K562 (cell line): ENCODE results near the gene BANK1. TPM values are rescaled to one million over a fixed set of nuclear protein-coding genes. Genes with fewer than 3 reads are reported as not detected.

Experiments
- ATAC-seq: fragments of 200-7000 bp; cut with Tn5 transposase; 3 replicates; pipeline ENCODE4 v1.9.1; 2020; ENCODE audit warnings: moderate library complexity
- BruUV-seq: library from RNA; stranded (reverse); fragments of 400-500 nt; replicated peaks from 2 replicates; lab custom pipeline; 2021; lab: Mats Ljungman, UMichigan
- CTCF ChIA-PET: fragments of 300-600 bp; formaldehyde crosslinking; extraction: SDS; loops from one replicate; lab custom pipeline; 2021; ENCODE audit warnings: low intra/inter-chr PET ratio; lab: Yijun Ruan, JAX
- POLR2A ChIA-PET: fragments of 300-600, 350-650 bp; sonication (Branson Sonifier 250); formaldehyde crosslinking; extraction: SDS; loops from one replicate; lab custom pipeline; 2021; ENCODE audit warnings: antibody characterized with exemption, inconsistent platforms; lab: Yijun Ruan, JAX
- DNase-seq, 4 experiments: peaks; one replicate each; pipeline versions ENCODE4 v3.0.0 to v3.0.0-alpha.2; 2011 to 2018; ENCODE audit warnings: low spot score in 3 of 4, mixed read lengths in 3 of 4; ENCODE audit errors: extremely low read depth in 1 of 4
- FAIRE-seq: peaks from 2 replicates; lab custom pipeline; 2011; peaks lifted over from hg19 to GRCh38; lab: Jason Lieb, UNC
- H2AFZ ChIP-seq: 2 replicates; pipeline ENCODE4 v1.6.0; 2011; ENCODE audit warnings: low read depth, low read length, control low read depth, inconsistent platforms
- H3K27ac ChIP-seq: fragments of 200-600 bp; 3 replicates; pipeline ENCODE4 v1.8.0; 2011; ENCODE audit warnings: low read depth, mild to moderate bottlenecking, control low read depth, inconsistent platforms, low read length, moderate library complexity, mixed read lengths; ENCODE audit errors: extremely low read depth
- H3K27me3 ChIP-seq, 2 experiments: fragments of 300-600 bp in 1 of 2; 2 replicates in 1 of 2; 3 replicates in 1 of 2; pipeline versions ENCODE4 v1.6.0 to v1.8.0; 2011; ENCODE audit warnings: inconsistent platforms in 2 of 2, low read length in 2 of 2, mild to moderate bottlenecking in 1 of 2, mixed read lengths in 1 of 2, moderate library complexity in 1 of 2; ENCODE audit not compliant: control insufficient read depth in 2 of 2, insufficient read depth in 2 of 2
- H3K36me3 ChIP-seq: fragments of 300-600 bp; 3 replicates; pipeline ENCODE4 v1.8.0; 2011; ENCODE audit warnings: mild to moderate bottlenecking, low read length, inconsistent platforms; ENCODE audit not compliant: control insufficient read depth, insufficient read depth
- H3K4me1 ChIP-seq, 2 experiments: fragments of 200-600 bp in 1 of 2; replicated peaks in 1 of 2; 2 replicates in 1 of 2; 3 replicates in 1 of 2; pipeline versions ENCODE4 v1.5.1 to v1.8.0; 2011; ENCODE audit warnings: inconsistent platforms in 2 of 2, low read length in 2 of 2, mild to moderate bottlenecking in 1 of 2, mixed read lengths in 1 of 2, moderate library complexity in 1 of 2; ENCODE audit not compliant: control insufficient read depth in 2 of 2, insufficient read depth in 2 of 2
- H3K4me2 ChIP-seq: 2 replicates; pipeline ENCODE4 v1.6.1; 2011; ENCODE audit warnings: low read length, control low read depth, inconsistent platforms, mixed read lengths; ENCODE audit not compliant: insufficient read depth
- H3K4me3 ChIP-seq: fragments of 200-600 bp; sonication (generic), shearing (Covaris generic); 2 replicates; pipeline ENCODE4 v1.5.1; 2016; ENCODE audit warnings: control low read depth, inconsistent platforms
- H3K79me2 ChIP-seq: fragments of 200-600 bp; 3 replicates; pipeline ENCODE4 v1.8.0; 2011; ENCODE audit warnings: low read length, inconsistent platforms; ENCODE audit not compliant: control insufficient read depth, insufficient read depth
- H3K9ac ChIP-seq, 2 experiments: 2 replicates each; pipeline versions ENCODE4 v1.6.0 to v1.6.1; 2011; ENCODE audit warnings: low read depth in 2 of 2, low read length in 2 of 2, control low read depth in 1 of 2, inconsistent platforms in 1 of 2, mild to moderate bottlenecking in 1 of 2, mixed read lengths in 1 of 2; ENCODE audit not compliant: insufficient read depth in 1 of 2
- H3K9me1 ChIP-seq: one replicate; pipeline ENCODE4 v1.6.0; 2011; ENCODE audit warnings: inconsistent platforms, mild to moderate bottlenecking, low read length, moderate library complexity; ENCODE audit not compliant: control insufficient read depth, insufficient read depth
- H3K9me3 ChIP-seq: replicated peaks from 2 replicates; pipeline ENCODE4 v1.5.1; 2011; ENCODE audit warnings: low read depth, low read length, inconsistent platforms; ENCODE audit not compliant: control insufficient read depth, insufficient read depth
- H4K20me1 ChIP-seq: replicated peaks from 2 replicates; pipeline ENCODE4 v1.6.1; 2011; ENCODE audit warnings: low read length, inconsistent platforms, mixed read lengths; ENCODE audit not compliant: control insufficient read depth, insufficient read depth
- DACH1 ChIP-seq: fragments of 450-650 bp; IDR thresholded peaks from 2 replicates; pipeline ENCODE4 v1.6.1; 2018; ENCODE audit not compliant: partially characterized antibody
- HMGN3 ChIP-seq: IDR thresholded peaks from 2 replicates; pipeline ENCODE4 v1.6.1; 2011; ENCODE audit warnings: borderline replicate concordance, low read depth, mild to moderate bottlenecking, mixed read lengths, low read length; ENCODE audit not compliant: insufficient read length; ENCODE audit errors: extremely low read depth
- JUNB ChIP-seq: fragments of 450-650 bp; formaldehyde crosslinking; conservative IDR thresholded peaks from 2 replicates; pipeline ENCODE4 v1.4.0; 2020; ENCODE audit warnings: mild to moderate bottlenecking
- KDM4B ChIP-seq, 2 experiments: fragments of 450-650 bp in 1 of 2; sonication (generic) in 1 of 2; IDR thresholded peaks; 2 replicates each; pipeline ENCODE4 v1.6.1; 2016 to 2017; ENCODE audit warnings: borderline replicate concordance in 2 of 2, antibody characterized with exemption in 1 of 2, low read depth in 1 of 2, mild to moderate bottlenecking in 1 of 2
- WGBS: fragments of 100-300 bp; shearing (Covaris generic); methylation state at CpG from one replicate; pipeline ENCODE4 v1.1.6; 2016; ENCODE audit warnings: low coverage, mixed read lengths; ENCODE audit not compliant: insufficient coverage; ENCODE audit errors: missing lambda C conversion rate; 5-methylcytosine and 5-hydroxymethylcytosine counted together
- in situ Hi-C: fragments of 300-500 bp; cut with MboI; formaldehyde crosslinking; loops from 4 replicates; pipeline ENCODE4 v1.15.0; 2018; ENCODE audit warnings: inconsistent platforms, mixed read lengths
- intact Hi-C: fragments of 100-400 bp; cut with micrococcal nuclease; formaldehyde crosslinking; loops from 2 replicates; pipeline ENCODE4 v1.14.2; 2022
- polyA plus RNA-seq, 8 experiments: library from polyadenylated mRNA; depleted of rRNA in 4 of 8; stranded (reverse) in 5 of 8; unstranded in 3 of 8; fragments of >200 nt; fragmentation: Nextera tagmentation in 2 of 8; fragmentation: Illumina TruSeq in 1 of 8; extraction: Ambion mirVana in 2 of 8; extraction: Trizol in 1 of 8; gene quantifications; 2 replicates each; pipeline versions ENCODE4 v1.2.1 to v1.2.3, GENCODE V29; 2011 to 2014; ENCODE audit warnings: inconsistent platforms in 1 of 8, missing spikeins in 1 of 8
- total RNA-seq, 7 experiments: library from RNA; depleted of rRNA in 6 of 7; stranded (reverse); fragments of >200 nt in 6 of 7; fragmentation: Illumina TruSeq in 2 of 7; extraction: Trizol in 2 of 7; gene quantifications; 2 replicates each; pipeline versions ENCODE4 v1.2.1 to v1.2.3, GENCODE V29; 2011 to 2021; ENCODE audit warnings: low replicate concordance in 1 of 7
- TF ChIP-seq, protein P1 (sequence below), 2 experiments: fragments of 450-650 bp; IDR thresholded peaks; 2 replicates each; pipeline ENCODE4 v1.6.1; 2016; ENCODE audit warnings: mild to moderate bottlenecking in 2 of 2, borderline replicate concordance in 1 of 2, low read depth in 1 of 2, moderate library complexity in 1 of 2
- TF ChIP-seq, protein P2 (sequence below): sonication (generic); formaldehyde crosslinking; IDR thresholded peaks from 2 replicates; pipeline ENCODE4 v1.8.0; 2022; ENCODE audit warnings: mild to moderate bottlenecking, missing genetic modification reagents, borderline replicate concordance

The BANK1 gene
- total and polyA plus RNA-seq, 9 of the 15 experiments (the other 6 are each of a cell fraction or from before 2014, with no cell fraction given): not detected

DNA sequence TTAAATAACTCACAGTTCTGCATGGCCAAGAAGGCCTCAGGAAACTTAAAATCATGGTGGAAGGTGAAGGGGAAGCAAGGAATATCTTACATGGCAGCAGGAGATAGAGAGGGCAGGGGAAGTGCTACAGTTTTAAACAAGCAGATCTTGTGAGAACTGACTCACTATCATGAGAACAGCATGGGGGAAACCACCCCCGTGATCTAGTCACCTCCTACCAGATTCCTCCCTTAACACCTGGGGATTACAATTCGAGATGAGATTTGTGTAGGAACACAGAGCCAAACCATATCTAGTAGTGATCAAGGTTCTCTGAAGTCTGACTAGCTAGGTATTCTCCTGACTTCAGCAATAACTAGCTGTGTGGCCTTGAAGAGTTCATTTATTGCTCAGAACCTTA, 56.0 kb downstream of the BANK1 start:
- H3K79me2 ChIP-seq: no peaks in the 10 kb centered on the region
- H2AFZ ChIP-seq: no peak overlapping the region
- H3K9me3 ChIP-seq: no peaks in the 10 kb centered on the region; the same call in 1 of the 2 replicates
- H3K9ac ChIP-seq: no peak overlapping the region
- no peak overlapping the region for H3K4me3 ChIP-seq
- H3K27ac ChIP-seq: no peak overlapping the region
- H3K9me1 ChIP-seq: no peaks in the 10 kb centered on the region
- 0% methylated on average over 2 of the region's 2 CpGs for WGBS
- FAIRE-seq: no peak
- H3K4me2 ChIP-seq: no peak overlapping the region
- ChIA-PET CTCF (no interaction called here), POLR2A (no interaction called here)
- intact Hi-C loops (no loop called here), in situ Hi-C loops (no loop called here)
- ATAC-seq: no peak
- no peaks in the 10 kb centered on the region for H3K4me1 ChIP-seq
- H3K27me3 ChIP-seq: no peaks in the 10 kb centered on the region
- TF ChIP-seq JUNB (CRISPR knock-in tag): no peak
- TF ChIP-seq, protein P1, sequence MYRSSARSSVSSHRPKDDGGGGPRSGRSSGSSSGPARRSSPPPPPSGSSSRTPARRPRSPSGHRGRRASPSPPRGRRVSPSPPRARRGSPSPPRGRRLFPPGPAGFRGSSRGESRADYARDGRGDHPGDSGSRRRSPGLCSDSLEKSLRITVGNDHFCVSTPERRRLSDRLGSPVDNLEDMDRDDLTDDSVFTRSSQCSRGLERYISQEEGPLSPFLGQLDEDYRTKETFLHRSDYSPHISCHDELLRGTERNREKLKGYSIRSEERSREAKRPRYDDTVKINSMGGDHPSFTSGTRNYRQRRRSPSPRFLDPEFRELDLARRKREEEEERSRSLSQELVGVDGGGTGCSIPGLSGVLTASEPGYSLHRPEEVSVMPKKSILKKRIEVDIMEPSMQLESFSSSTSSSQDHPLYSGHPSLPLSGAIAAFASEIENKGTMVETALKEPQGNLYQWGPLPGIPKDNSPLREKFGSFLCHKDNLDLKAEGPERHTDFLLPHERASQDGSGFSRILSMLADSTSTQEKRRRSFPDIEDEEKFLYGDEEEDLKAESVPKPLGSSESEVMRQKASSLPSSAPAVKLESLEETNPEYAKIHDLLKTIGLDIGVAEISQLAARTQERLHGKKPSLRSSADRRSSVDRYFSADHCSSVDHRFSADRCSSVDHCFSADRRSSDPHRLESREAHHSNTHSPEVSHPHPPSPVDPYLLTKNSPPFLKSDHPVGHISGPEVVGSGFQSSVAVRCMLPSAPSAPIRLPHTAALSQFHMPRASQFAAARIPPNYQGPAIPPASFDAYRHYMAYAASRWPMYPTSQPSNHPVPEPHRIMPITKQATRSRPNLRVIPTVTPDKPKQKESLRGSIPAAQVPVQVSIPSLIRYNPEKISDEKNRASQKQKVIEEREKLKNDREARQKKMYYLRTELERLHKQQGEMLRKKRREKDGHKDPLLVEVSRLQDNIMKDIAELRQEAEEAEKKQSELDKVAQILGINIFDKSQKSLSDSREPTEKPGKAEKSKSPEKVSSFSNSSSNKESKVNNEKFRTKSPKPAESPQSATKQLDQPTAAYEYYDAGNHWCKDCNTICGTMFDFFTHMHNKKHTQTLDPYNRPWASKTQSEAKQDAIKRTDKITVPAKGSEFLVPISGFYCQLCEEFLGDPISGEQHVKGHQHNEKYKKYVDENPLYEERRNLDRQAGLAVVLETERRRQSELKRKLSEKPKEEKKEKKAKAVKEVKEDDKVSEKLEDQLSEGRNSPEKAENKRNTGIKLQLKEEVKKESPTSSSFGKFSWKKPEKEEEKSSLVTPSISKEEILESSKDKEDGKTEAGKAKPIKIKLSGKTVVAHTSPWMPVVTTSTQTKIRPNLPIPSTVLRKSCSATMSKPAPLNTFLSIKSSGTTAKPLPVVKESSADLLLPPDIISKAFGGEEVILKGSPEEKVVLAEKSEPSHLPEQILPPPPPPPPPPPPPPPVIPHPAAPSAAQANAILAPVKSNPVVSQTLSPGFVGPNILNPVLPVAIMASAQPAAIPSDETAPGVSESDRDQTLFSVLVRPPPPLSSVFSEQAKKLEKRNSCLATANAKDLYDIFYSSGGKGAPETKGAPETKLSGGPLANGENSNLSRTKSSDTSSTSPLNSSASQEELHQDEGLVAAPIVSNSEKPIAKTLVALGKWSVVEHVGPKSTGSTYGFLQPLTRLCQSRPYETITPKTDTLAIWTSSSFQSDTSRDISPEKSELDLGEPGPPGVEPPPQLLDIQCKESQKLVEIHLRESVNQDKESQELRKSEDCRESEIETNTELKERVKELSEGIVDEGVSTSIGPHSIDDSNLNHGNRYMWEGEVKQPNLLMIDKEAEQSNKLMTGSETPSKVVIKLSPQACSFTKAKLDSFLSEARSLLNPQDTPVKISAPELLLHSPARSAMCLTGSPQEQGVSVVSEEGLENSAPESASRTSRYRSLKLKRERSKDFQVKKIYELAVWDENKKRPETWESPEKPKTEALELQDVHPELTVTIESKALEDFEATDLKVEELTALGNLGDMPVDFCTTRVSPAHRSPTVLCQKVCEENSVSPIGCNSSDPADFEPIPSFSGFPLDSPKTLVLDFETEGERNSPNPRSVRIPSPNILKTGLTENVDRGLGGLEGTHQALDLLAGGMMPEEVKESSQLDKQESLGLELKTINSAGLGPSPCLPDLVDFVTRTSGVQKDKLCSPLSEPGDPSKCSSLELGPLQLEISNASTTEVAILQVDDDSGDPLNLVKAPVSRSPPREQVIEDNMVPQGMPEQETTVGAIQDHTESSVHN (IDR thresholded peaks at IDR 0.05; ENCODE audit: borderline replicate concordance in 1 of 2, low read depth in 1 of 2): no peak
- TF ChIP-seq KDM4B (IDR thresholded peaks at IDR 0.05; ENCODE audit: borderline replicate concordance in 2 of 2, low read depth in 1 of 2): no peak
- no peak for TF ChIP-seq DACH1
- TF ChIP-seq HMGN3: no peak
- TF ChIP-seq, protein P2, sequence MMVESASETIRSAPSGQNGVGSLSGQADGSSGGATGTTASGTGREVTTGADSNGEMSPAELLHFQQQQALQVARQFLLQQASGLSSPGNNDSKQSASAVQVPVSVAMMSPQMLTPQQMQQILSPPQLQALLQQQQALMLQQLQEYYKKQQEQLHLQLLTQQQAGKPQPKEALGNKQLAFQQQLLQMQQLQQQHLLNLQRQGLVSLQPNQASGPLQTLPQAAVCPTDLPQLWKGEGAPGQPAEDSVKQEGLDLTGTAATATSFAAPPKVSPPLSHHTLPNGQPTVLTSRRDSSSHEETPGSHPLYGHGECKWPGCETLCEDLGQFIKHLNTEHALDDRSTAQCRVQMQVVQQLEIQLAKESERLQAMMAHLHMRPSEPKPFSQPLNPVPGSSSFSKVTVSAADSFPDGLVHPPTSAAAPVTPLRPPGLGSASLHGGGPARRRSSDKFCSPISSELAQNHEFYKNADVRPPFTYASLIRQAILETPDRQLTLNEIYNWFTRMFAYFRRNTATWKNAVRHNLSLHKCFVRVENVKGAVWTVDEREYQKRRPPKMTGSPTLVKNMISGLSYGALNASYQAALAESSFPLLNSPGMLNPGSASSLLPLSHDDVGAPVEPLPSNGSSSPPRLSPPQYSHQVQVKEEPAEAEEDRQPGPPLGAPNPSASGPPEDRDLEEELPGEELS: no peak
- no TSS peak for BruUV-seq
- no peaks in the 10 kb centered on the region for H3K36me3 ChIP-seq
- no peak for DNase-seq
- H4K20me1 ChIP-seq: no peaks in the 10 kb centered on the region
